ENCODE data around the gene HOXB8. TPM values are rescaled to one million over a fixed set of nuclear protein-coding genes. Genes with fewer than 3 reads are reported as not detected.
A peak's percentile ranks its signal among the peaks of the same experiment; 100 is the strongest.

The HOXB8 gene
- total and polyA plus RNA-seq, 8 donors = 0.32 to 1.6 (median 0.70) TPM

GRCh38 chr17:48626245-48627117 is 11.4 kb upstream of the HOXB8 start, which contains the start of gene HOXB9:
HOXB9 (minus strand) TSS chr17:48626358; CDS start chr17:48626269, 89 bp downstream.
- H3K27ac ChIP-seq = no peak within 1 kb of the TSS
- H3K27me3 ChIP-seq = peaks cover 99 to 100% of the 10 kb centered on the region in 2 donors
- no peak for TF ChIP-seq CTCF (IDR thresholded peaks at IDR 0.05)
- intact Hi-C loops (cut with DNase I) = no loop called here
- ATAC-seq (no peak), DNase-seq (no peak)
- H3K9me3 ChIP-seq = no peaks in the 10 kb centered on the region
- no peaks in the 10 kb centered on the region for H3K36me3 ChIP-seq
- peaks cover 14 to 27% of the 10 kb centered on the region in 2 donors for H3K4me1 ChIP-seq
- H3K4me3 ChIP-seq = peak within 1 kb of the TSS; percentile 15 to 26

- H3K27ac ChIP-seq = no peak overlapping the region
- DNase-seq (peak in 1 of 4 donors; percentile 81), ATAC-seq (peak; percentile 79)
- intact Hi-C loops (cut with DNase I) = no loop called here
- no peaks in the 10 kb centered on the region for H3K9me3 ChIP-seq
- H3K36me3 ChIP-seq = no peaks in the 10 kb centered on the region
- peaks cover 14 to 27% of the 10 kb centered on the region in 2 donors for H3K4me1 ChIP-seq
- TF ChIP-seq CTCF (IDR thresholded peaks at IDR 0.05) = no peak
- H3K4me3 ChIP-seq = peak overlapping the region; percentile 15 to 26
- H3K27me3 ChIP-seq = peaks cover 99 to 100% of the 10 kb centered on the region in 2 donors
Measured at GRCh38 chr17:48625495-48626244, 10.6 kb upstream of the HOXB8 start.

- H3K4me3 ChIP-seq = peak overlapping the region in 1 of 2 donors; percentile 26
- TF ChIP-seq CTCF (IDR thresholded peaks at IDR 0.05) = no peak
- ATAC-seq (peak; percentile 36), DNase-seq (peak in 1 of 4 donors; percentile 50)
- intact Hi-C loops (cut with DNase I) = no loop called here
- no peaks in the 10 kb centered on the region for H3K36me3 ChIP-seq
- no peaks in the 10 kb centered on the region for H3K9me3 ChIP-seq
- H3K4me1 ChIP-seq = peaks cover 14 to 27% of the 10 kb centered on the region in 2 donors
- peaks cover 99 to 100% of the 10 kb centered on the region in 2 donors for H3K27me3 ChIP-seq
- H3K27ac ChIP-seq = no peak overlapping the region
Measured at GRCh38 chr17:48624544-48625494, 9.7 kb upstream of the HOXB8 start.

- Histone ChIP-seq H3K27ac (no peak overlapping the region), H3K36me3 (no peaks in the 10 kb centered on the region), H3K9me3 (no peaks in the 10 kb centered on the region), H3K4me3 (no peak overlapping the region), H3K4me1 (peaks cover 14 to 27% of the 10 kb centered on the region in 2 donors), H3K27me3 (peaks cover 99 to 100% of the 10 kb centered on the region in 2 donors)
- no peak for DNase-seq
- TF ChIP-seq CTCF (IDR thresholded peaks at IDR 0.05) = no peak
- ATAC-seq = no peak
- intact Hi-C loops (cut with DNase I) = no loop called here
Measured at GRCh38 chr17:48624118-48624517, 9.0 kb upstream of the HOXB8 start.

All from left lung (tissue), 10 donors.